OCI-LY7 (cell line): Measurements from ENCODE around the gene DDC. TPM values are rescaled to one million over a fixed set of nuclear protein-coding genes. Genes with fewer than 3 reads are reported as not detected.

Experiments used
- BruUV-seq: library from RNA; stranded (reverse); fragments of 400-500 nt; replicated peaks from 2 replicates; lab custom pipeline; 2021; lab: Mats Ljungman, UMichigan
- CTCF ChIA-PET: fragments of 300-600 bp; sonication (Branson Sonifier 250); formaldehyde crosslinking; loops from one replicate; lab custom pipeline; 2022; ENCODE audit warnings: antibody characterized with exemption; ENCODE audit not compliant: unreplicated experiment; lab: Charles Lee
- POLR2A ChIA-PET: fragments of 300-600 bp; sonication (Branson Sonifier 250); formaldehyde crosslinking; loops from one replicate; lab custom pipeline; 2022; ENCODE audit warnings: antibody characterized with exemption; lab: Charles Lee
- DNase-seq: peaks from one replicate; pipeline ENCODE4 v3.0.0-alpha.2; 2015; ENCODE audit warnings: low spot score
- H2AFZ ChIP-seq: fragments of 200-600 bp; sonication (generic), shearing (Covaris generic); 2 replicates; pipeline ENCODE4 v1.6.1; 2014; ENCODE audit warnings: mild to moderate bottlenecking, antibody characterized with exemption, low read length, moderate library complexity
- H3K27ac ChIP-seq: fragments of 200-600 bp; sonication (generic); 2 replicates; pipeline ENCODE4 v1.5.1; 2014; ENCODE audit warnings: mixed run types, low read depth, mild to moderate bottlenecking, moderate library complexity, low read length, inconsistent platforms; ENCODE audit not compliant: poor library complexity, severe bottlenecking
- H3K36me3 ChIP-seq: fragments of 200-600 bp; sonication (generic); 2 replicates; pipeline ENCODE4 v1.6.1; 2014; ENCODE audit warnings: mild to moderate bottlenecking, antibody characterized with exemption, low read length, moderate library complexity, mixed read lengths; ENCODE audit not compliant: insufficient read depth
- H3K4me1 ChIP-seq: fragments of 200-600 bp; sonication (generic); 2 replicates; pipeline ENCODE4 v1.5.1; 2014; ENCODE audit warnings: mild to moderate bottlenecking, low read length; ENCODE audit not compliant: insufficient read depth, poor library complexity, severe bottlenecking
- H3K4me2 ChIP-seq: fragments of 200-600 bp; sonication (generic); 2 replicates; pipeline ENCODE4 v1.6.1; 2014; ENCODE audit warnings: mild to moderate bottlenecking, low read length
- H3K4me3 ChIP-seq: fragments of 200-600 bp; sonication (generic); 2 replicates; pipeline ENCODE4 v1.5.1; 2014; ENCODE audit warnings: mild to moderate bottlenecking, low read depth, low read length; ENCODE audit not compliant: poor library complexity, severe bottlenecking
- H3K79me2 ChIP-seq: fragments of 200-600 bp; sonication (generic); 2 replicates; pipeline ENCODE4 v1.6.1; 2016; ENCODE audit warnings: low read depth, mild to moderate bottlenecking, low read length, moderate library complexity, mixed read lengths; ENCODE audit not compliant: insufficient read depth
- H3K9me2 ChIP-seq: fragments of 200-600 bp; sonication (generic); 2 replicates; pipeline ENCODE4 v1.6.1; 2016; ENCODE audit warnings: mild to moderate bottlenecking, low read length, mixed read lengths; ENCODE audit not compliant: insufficient read depth
- H3K9me3 ChIP-seq: fragments of 200-600 bp; sonication (generic); 2 replicates; pipeline ENCODE4 v1.6.1; 2014; ENCODE audit warnings: mild to moderate bottlenecking, mixed run types, low read length, mixed read lengths
- H4K20me1 ChIP-seq: fragments of 200-600 bp; sonication (generic); 2 replicates; pipeline ENCODE4 v1.6.1; 2014; ENCODE audit warnings: mild to moderate bottlenecking, antibody characterized with exemption, low read length, moderate library complexity, mixed read lengths; ENCODE audit not compliant: insufficient read depth
- EZH2phosphoT487 ChIP-seq: fragments of 200-600 bp; sonication (generic); IDR thresholded peaks from 2 replicates; pipeline ENCODE4 v1.6.1; 2018; ENCODE audit warnings: low read depth, borderline replicate concordance, mild to moderate bottlenecking, mixed run types, antibody characterized with exemption, low read length, moderate library complexity, mixed read lengths
- intact Hi-C: fragments of 100-400 bp; cut with micrococcal nuclease; formaldehyde crosslinking; loops from one replicate; pipeline ENCODE4 v1.10.0; 2022; ENCODE audit not compliant: unreplicated experiment
- total RNA-seq, 2 experiments: library from RNA; depleted of rRNA in 1 of 2; stranded (reverse); fragments of >200 nt in 1 of 2; shearing (Covaris generic) in 1 of 2; gene quantifications; 2 replicates each; pipeline ENCODE4 v1.2.3, GENCODE V29; 2014 to 2022
- TF ChIP-seq, protein P1 (sequence below): fragments of 200-600 bp; sonication (generic); conservative IDR thresholded peaks from 2 replicates; pipeline ENCODE4 v1.5.1; 2014; ENCODE audit warnings: mild to moderate bottlenecking, antibody characterized with exemption, low read length, moderate library complexity, mixed read lengths

DDC gene
- total RNA-seq, 2 experiments from 2014 or later: not detected

DNA sequence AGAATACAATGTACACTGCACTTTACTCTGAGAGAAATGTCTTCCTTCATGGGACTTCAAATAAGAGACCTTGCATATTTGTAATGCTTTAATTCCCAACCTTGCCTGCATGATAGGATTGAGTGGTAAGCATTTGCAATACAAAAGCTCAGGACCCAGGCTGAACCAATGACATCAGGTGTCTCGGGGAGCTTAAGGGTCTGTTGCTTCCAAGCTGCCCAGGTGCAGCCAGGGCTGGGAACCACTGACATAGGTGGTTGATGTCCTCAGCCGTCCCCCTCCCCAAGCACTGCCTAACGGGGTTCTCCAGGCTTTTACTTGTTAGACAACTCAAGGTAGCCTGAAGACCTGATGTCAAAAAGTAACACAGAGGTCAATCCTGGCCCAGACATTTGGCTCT lies 144.2 kb downstream of the DDC start:
- Histone ChIP-seq H3K4me2 (no peak overlapping the region), H3K9me2 (no peaks in the 10 kb centered on the region), H2AFZ (no peak overlapping the region), H3K79me2 (no peaks in the 10 kb centered on the region), H3K4me1 (peaks cover 19% of the 10 kb centered on the region), H4K20me1 (no peaks in the 10 kb centered on the region), H3K27ac (no peak overlapping the region), H3K9me3 (no peaks in the 10 kb centered on the region), H3K36me3 (no peaks in the 10 kb centered on the region), H3K4me3 (no peak overlapping the region)
- intact Hi-C loops: no loop called here
- no peak for DNase-seq
- CTCF ChIA-PET: interaction anchor here (1.5 kb wide), 1 partner anchor 54 kb away, joined by 3 read pairs; no protein-coding TSS in a partner anchor
- BruUV-seq: no TSS peak
- POLR2A ChIA-PET: interaction anchor here (0.7 to 2.8 kb wide), 6 partner anchors 12 to 790 kb away, joined by 3 to 8 read pairs (median 3); no protein-coding TSS in a partner anchor
- TF ChIP-seq, protein P1, sequence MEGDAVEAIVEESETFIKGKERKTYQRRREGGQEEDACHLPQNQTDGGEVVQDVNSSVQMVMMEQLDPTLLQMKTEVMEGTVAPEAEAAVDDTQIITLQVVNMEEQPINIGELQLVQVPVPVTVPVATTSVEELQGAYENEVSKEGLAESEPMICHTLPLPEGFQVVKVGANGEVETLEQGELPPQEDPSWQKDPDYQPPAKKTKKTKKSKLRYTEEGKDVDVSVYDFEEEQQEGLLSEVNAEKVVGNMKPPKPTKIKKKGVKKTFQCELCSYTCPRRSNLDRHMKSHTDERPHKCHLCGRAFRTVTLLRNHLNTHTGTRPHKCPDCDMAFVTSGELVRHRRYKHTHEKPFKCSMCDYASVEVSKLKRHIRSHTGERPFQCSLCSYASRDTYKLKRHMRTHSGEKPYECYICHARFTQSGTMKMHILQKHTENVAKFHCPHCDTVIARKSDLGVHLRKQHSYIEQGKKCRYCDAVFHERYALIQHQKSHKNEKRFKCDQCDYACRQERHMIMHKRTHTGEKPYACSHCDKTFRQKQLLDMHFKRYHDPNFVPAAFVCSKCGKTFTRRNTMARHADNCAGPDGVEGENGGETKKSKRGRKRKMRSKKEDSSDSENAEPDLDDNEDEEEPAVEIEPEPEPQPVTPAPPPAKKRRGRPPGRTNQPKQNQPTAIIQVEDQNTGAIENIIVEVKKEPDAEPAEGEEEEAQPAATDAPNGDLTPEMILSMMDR: no peak
- TF ChIP-seq EZH2phosphoT487: no peak

DNA sequence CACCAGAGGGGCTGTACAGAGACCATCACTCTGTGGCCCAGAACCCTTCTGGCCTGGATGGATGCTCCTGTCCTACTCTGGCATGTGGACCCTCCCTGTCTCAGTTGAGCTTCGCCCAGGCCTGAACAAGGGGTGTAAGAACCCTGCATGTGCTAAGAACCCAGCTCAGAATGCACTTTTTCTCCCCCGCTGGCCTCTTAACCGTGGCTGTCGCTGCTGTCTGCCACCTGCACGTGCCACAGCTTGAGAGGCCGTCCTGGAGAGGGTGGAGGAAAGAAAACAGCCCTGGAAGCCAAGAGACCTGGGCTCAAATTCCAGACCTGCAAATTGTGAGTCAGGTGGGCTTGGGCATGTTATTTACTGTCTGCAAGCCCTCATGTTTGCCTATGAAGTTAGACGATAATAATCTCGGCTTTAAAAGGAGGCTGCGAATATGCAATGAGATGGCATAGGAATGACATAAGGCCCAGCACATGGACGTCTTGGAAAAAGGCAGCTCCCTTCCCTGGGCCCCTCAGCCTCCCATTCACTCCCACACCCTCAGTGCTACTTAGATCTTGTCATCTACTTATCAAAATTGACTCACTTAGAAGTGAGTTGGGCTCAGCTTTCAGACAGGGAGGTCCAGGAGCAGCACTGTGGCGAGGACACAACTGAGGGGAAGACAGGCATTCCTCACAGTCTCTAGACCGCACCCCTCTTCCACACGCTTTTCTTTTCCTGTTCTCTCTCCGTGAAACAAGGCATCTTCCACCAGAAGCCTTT lies 146.5 kb downstream of the DDC start:
- Histone ChIP-seq H3K9me2 (no peaks in the 10 kb centered on the region), H3K4me1 (peaks cover 24% of the 10 kb centered on the region), H3K4me2 (no peak overlapping the region), H4K20me1 (no peaks in the 10 kb centered on the region), H3K27ac (no peak overlapping the region), H2AFZ (no peak overlapping the region), H3K4me3 (no peak overlapping the region), H3K36me3 (no peaks in the 10 kb centered on the region), H3K79me2 (no peaks in the 10 kb centered on the region), H3K9me3 (no peaks in the 10 kb centered on the region)
- DNase-seq: no peak
- TF ChIP-seq EZH2phosphoT487: no peak
- TF ChIP-seq, protein P1: no peak
- no TSS peak for BruUV-seq
- ChIA-PET CTCF (interaction anchor here (1.0 to 1.9 kb wide), 7 partner anchors 16 to 300 kb away, joined by 3 to 9 read pairs (median 4); no protein-coding TSS in a partner anchor), POLR2A (interaction anchor here (0.6 to 1.6 kb wide), 6 partner anchors 9 to 307 kb away, joined by 3 to 5 read pairs (median 4); no protein-coding TSS in a partner anchor)
- intact Hi-C loops: loop anchor here (1.0 to 5.0 kb wide), 6 partner anchors 81 to 326 kb away; no protein-coding TSS in a partner anchor
